ENCODE results near the gene PRKACA.

DNA sequence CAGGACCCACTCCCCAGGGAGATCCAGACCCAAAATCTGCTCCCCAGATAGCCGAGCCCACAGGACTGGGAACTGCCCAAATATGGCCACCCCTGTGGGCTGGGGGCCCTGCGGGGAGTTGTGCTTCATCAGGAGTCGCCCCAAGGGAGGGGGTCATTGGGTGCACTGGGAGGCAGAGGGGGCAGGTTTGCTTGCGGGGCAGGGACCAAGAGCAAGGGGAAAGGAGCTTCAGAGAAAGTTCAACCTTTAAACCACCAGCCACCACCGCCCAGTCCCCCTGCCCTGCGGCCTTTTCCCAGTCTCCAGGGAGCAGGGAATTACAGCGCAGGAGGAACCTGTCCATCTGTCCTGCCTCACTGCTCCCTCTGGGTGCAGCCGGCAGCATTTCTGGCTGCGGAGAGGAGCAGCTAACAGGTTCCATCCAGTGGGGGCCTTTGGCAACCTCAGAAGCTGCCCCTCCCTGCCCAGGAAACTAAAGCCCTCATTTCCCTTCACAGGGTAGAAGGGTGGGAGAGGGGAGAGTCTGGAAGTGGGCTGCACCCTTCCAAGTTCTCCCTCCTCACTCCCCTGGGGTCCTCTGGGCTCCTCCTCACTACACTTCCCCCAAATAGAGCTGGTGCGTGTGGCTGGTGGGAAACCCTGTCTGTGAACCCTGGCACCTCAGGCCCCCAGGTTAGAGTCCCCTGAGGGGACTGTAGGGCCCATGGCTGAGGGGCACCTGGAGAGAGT, 32.6 kb upstream of the PRKACA start:
- no peak for TF ChIP-seq EZH2phosphoT487 (IDR thresholded peaks at IDR 0.05; ENCODE audit: borderline replicate concordance, low read length)
- TF ChIP-seq CTCF (IDR thresholded peaks at IDR 0.05; ENCODE audit: low read depth, low read length, poor library complexity, severe bottlenecking) = no peak
